NCI-H187 treated with DMSO at 0.1 percent for 48 hours (cell line): ENCODE measurements around the gene IFITM2.
"Not testable (repeated sequence)": the region's sequence is repeated elsewhere in the genome, so short reads cannot be mapped to it uniquely, and the experiment has no call there.

ENCODE experiments used
- DNase-seq: peaks from one replicate; lab custom pipeline; 2025; lab: John Stamatoyannopoulos, UW

IFITM2 gene

GRCh38 chr11:342328-342727 lies 34.7 kb downstream of the IFITM2 start:
- DNase-seq: no peak

- DNase-seq: no peak
Observed at GRCh38 chr11:344836-345578, 37.4 kb downstream of the IFITM2 start.

- no peak for DNase-seq
Observed at GRCh38 chr11:346529-346928, 38.9 kb downstream of the IFITM2 start.

- DNase-seq: not testable (repeated sequence)
Observed at GRCh38 chr11:349270-349954, 41.8 kb downstream of the IFITM2 start.

- DNase-seq: not testable (repeated sequence)
Observed at GRCh38 chr11:350033-350722, 42.6 kb downstream of the IFITM2 start.

GRCh38 chr11:350723-351255 lies 43.2 kb downstream of the IFITM2 start:
- no peak for DNase-seq

GRCh38 chr11:351411-351810 lies 43.8 kb downstream of the IFITM2 start:
- no peak for DNase-seq

GRCh38 chr11:352456-353031 lies 44.9 kb downstream of the IFITM2 start:
- no peak for DNase-seq

GRCh38 chr11:353179-353873 lies 45.7 kb downstream of the IFITM2 start:
- DNase-seq: no peak

- DNase-seq: no peak
Observed at GRCh38 chr11:355581-356458, 48.2 kb downstream of the IFITM2 start.

- no peak for DNase-seq
Observed at GRCh38 chr11:356610-357009, 49.0 kb downstream of the IFITM2 start.

- DNase-seq: no peak
Observed at GRCh38 chr11:357582-357981, 50.0 kb downstream of the IFITM2 start.

GRCh38 chr11:358129-358800 lies 50.6 kb downstream of the IFITM2 start:
- no peak for DNase-seq
